Fibroblast of the conjunctiva (primary cell): ENCODE measurements around the gene PACRG.

Experiments
- DNase-seq: peaks from one replicate; pipeline ENCODE4 v3.0.0-alpha.2; 2010; ENCODE audit warnings: low read depth

The PACRG gene

GRCh38 chr6:162778603-162779002 is 50.8 kb downstream of the PACRG start:
- no peak for DNase-seq

DNA sequence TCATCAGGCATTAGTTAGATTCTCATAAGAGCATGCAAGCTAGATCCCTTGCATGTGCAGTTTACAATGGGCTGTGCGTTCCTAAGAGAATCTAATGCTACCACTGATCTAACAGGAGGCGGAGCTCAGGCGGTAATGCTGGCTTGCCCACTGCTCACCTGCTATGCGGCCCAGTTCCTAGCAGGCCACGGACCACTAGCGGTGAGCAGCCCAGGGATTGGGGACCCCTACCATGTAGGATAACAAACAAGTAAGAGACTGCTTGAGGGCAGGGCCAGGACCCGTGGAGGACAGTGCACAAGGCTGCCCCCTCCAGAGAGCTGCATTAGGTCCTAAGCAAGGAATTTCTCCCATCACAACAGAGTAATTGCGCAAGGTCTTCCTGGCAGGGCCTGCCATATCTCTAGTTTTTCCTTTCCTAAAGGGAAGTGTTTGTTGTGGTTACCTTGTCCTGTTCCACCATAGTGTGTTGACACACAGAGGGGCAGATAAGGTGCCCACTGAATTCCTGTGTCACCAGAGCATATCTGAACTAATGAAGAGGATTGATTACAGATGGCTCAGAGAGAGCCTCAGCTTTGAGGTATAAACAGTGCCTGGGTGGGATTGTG is 58.0 kb downstream of the PACRG start:
- no peak for DNase-seq

GRCh38 chr6:162798546-162799266 is 70.9 kb downstream of the PACRG start:
- DNase-seq = no peak

DNA sequence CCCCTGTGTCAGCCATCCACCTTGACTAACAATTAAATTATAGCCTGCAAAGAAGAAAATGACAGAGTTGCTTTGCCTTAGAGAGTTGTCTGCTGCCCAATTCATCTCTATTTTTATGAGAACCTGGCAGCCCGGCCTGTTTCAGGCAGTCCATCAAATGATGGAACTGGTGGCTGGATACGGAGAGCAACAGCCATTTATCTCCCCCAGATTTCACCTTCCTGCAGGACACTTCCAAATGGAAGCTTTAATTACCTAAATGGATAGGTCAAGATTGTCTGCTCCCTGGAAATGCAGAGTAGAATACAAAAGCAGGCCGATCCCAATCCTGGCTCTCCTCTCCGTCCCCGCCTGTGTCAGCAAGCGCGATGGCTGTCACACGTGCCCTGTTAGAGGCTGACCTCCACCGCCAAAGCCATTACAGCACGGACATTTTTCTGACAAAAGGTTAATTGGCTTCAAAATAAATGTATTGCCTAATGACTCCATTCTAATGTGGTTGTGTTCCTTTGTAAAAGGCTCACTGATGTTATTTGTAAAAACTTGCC is 86.7 kb downstream of the PACRG start:
- DNase-seq = no peak

GRCh38 chr6:162817196-162817595 is 89.4 kb downstream of the PACRG start:
- no peak for DNase-seq

GRCh38 chr6:162819284-162819683 is 91.5 kb downstream of the PACRG start:
- no peak for DNase-seq

- DNase-seq = no peak
Measured at GRCh38 chr6:162821102-162821501, 93.3 kb downstream of the PACRG start.

- DNase-seq = no peak
Measured at GRCh38 chr6:162825597-162825996, 97.8 kb downstream of the PACRG start.

DNA sequence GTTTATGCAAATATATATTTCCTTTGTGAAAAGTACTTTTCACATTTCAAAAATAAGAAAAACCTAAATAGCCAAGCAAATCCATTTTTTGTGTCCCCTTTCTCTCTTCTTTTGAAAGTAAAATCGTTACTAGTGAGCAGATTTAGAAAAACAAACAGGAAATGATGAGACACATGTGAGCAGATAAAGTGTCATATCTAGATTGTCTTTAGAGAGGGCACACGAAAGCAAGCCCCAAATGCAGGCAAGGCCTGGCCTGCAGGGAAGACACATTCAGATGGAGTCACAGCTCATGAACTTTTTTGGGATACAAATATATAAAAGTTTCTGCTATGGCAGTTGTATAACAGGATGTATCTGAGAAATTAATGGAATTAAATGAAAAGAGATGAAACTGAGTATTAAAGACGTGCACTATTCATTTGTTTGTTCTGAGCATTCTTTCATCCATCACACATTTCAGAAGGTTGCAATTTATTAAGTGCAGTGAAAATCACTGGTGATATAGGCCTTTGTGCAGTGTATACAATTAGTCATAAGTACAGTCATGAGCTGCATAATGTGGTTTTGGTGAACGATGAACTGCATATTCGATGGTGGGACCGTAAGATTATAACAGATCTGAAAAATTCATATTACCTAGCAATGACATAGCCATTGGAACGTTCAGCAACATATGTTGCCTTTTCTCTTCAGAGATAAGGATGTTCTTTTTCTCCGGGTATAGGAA is 101.4 kb downstream of the PACRG start:
- DNase-seq = no peak

DNA sequence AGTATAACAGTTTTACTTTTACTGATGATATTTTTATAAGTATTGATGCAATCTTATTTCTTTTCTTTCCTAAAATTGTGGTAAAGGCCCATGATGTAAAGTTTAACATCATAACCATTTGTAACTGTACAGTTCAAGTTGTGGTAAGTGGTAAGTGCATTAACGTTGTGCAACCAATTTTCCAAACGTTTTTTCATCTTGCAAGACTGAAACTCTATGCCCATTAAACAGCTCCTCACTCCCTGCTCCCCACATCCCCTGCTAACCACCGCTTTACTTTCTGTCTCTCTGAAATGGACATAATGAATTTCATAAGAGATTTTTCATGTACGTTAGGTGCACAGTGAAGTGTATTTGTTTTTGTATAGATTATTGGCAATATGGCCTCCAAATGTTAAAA is 106.0 kb downstream of the PACRG start:
- DNase-seq = no peak

- DNase-seq = no peak
Measured at GRCh38 chr6:162845972-162846371, 118.2 kb downstream of the PACRG start.

- DNase-seq = no peak
Measured at GRCh38 chr6:162846723-162847122, 118.9 kb downstream of the PACRG start.

DNA sequence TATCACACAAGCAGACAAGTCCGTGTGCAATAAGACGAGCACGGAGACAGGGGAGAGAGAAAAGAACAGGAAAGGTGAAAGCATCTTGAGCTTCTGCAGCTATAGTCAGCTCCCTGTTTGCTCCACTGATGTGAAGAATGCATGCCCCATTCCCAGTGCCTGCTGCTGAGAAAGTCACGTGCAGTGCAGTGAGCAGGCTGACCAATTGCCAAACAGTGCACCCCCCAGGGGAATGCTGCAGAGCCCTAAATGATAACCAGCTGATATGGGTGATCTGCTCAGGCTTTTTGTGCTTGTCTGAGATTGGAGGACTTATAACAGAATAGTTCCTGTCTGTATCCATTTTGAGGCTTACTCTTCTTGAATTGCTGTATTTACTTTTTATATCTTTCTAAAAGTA is 121.5 kb downstream of the PACRG start:
- no peak for DNase-seq

DNA sequence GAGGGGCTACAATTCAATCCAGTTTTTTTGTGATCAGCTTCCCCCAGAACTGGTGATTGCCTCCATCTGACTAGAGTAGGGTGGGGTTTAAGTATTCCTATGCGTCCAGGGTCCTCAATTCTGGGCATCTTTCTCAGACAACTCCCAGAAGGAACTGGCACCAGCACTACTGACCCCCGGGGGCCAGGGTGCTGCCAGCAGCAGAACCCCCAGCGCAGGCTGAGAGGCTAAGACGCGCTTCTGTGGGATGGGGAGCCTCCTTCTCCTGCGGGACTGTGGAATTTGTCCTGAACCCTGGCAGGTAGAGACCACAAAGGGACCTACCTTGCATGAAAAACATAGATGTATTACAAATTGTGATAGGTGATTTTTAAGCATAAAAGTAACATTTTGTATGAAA is 124.4 kb downstream of the PACRG start:
- DNase-seq = no peak

DNA sequence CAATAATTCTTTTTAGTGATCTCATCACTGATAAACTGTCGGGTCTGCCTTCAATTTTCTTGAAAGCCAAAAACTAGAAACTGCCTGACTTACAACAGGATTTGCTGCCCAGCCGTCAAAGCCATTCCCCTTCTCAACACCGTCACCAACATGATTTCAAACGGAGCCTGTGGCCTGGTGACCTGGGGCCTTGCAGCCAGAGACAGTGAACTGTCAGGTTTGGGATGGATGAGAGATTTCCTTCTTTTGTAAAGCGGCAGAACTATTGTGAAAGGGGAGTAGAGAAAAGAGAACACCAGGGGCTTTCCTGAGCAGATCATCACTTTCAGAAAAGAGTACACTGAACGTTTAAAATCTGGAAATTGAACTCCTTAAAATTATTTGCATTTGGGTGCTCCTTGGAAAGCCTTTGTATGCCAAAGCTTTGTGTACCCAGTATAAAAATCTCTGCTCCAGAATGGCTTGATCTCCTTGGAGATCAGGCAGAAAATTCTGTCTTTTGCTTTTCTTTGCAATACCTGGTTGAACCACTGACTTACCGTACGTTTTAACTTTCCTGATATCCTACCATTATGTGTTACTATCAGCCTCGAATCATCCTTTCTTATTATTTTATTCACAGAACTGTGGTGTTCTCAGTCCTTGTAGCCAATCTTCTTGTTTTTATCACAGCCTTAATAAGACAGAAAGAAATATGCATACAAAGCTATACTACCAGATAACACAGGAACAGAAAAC is 125.2 kb downstream of the PACRG start:
- no peak for DNase-seq

DNA sequence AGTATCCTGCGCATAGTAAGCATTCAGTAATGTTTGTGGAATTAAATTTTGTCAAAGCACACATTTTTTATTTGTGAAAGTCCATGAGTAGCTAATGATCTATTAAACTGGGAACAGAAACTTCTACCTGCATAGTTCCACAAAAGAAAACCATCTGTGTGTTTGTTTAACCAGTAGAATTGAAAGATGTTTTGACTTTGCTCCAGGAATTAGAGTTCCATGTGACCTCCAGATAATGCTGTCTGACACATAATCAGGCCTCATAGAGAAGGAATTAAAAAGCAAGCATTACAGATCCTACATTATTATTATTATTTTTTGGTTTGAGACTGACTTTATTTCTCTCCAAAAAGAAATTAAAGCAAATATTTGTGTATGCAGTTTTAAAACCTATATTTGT is 126.5 kb downstream of the PACRG start:
- DNase-seq = no peak

DNA sequence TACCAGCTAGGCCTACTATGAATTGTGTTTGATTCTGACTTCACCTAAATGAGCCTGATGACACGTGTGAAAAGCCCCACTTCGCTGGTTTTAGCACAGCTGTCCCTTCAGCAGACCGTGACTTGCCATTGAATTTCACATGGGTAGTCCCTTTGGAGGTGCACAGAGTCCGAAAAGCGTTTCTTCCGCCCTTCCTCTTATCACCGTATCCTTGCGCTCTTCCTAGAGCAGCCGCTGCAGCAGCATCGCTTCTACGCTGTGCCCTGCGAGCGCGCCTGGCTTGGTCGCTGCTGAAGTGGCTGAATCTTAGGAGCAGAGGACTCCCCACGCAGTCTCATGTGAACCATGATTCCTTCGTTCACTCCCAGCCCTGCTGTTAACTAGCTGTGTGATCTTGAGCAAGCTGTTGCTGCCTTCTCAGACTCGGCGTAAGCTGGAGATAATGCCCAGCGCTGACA is 127.0 kb downstream of the PACRG start:
- DNase-seq = no peak

GRCh38 chr6:162856885-162857284 is 129.1 kb downstream of the PACRG start:
- peak; percentile 85 for DNase-seq

GRCh38 chr6:162857326-162857725 is 129.6 kb downstream of the PACRG start:
- no peak for DNase-seq

- no peak for DNase-seq
Measured at GRCh38 chr6:162862462-162862861, 134.7 kb downstream of the PACRG start.

- DNase-seq = no peak
Measured at GRCh38 chr6:162862941-162863340, 135.2 kb downstream of the PACRG start.

GRCh38 chr6:162863821-162864220 is 136.0 kb downstream of the PACRG start:
- no peak for DNase-seq
